ENCODE measurements around the gene TPCN2. TPM values are rescaled to one million over a fixed set of nuclear protein-coding genes. Genes with fewer than 3 reads are reported as not detected.

The TPCN2 gene
- total RNA-seq, 1 experiment from 2014 or later: 3.0 TPM

GRCh38 chr11:69057236-69057635, 8.5 kb downstream of the TPCN2 start:
- no peak for DNase-seq (ENCODE audit: low read depth)

- DNase-seq (ENCODE audit: low read depth): no peak
These were observed 9.1 kb downstream of the TPCN2 start for GRCh38 chr11:69057801-69058200.

GRCh38 chr11:69058511-69059270, 10.0 kb downstream of the TPCN2 start:
- DNase-seq (ENCODE audit: low read depth): no peak

- DNase-seq (ENCODE audit: low read depth): no peak
These were observed 10.7 kb downstream of the TPCN2 start for GRCh38 chr11:69059429-69059828.

- no peak for DNase-seq (ENCODE audit: low read depth)
These were observed 11.3 kb downstream of the TPCN2 start for GRCh38 chr11:69059985-69060384.

GRCh38 chr11:69060806-69061712, 12.3 kb downstream of the TPCN2 start:
- no peak for DNase-seq (ENCODE audit: low read depth)

GRCh38 chr11:69061713-69062053, 13.0 kb downstream of the TPCN2 start:
- no peak for DNase-seq (ENCODE audit: low read depth)

GRCh38 chr11:69062169-69062855, 13.6 kb downstream of the TPCN2 start:
- DNase-seq (ENCODE audit: low read depth): no peak

GRCh38 chr11:69062873-69063651, 14.3 kb downstream of the TPCN2 start:
- DNase-seq (ENCODE audit: low read depth): no peak

GRCh38 chr11:69063652-69064260, 15.0 kb downstream of the TPCN2 start:
- no peak for DNase-seq (ENCODE audit: low read depth)

GRCh38 chr11:69064394-69064957, 15.7 kb downstream of the TPCN2 start:
- no peak for DNase-seq (ENCODE audit: low read depth)

- DNase-seq (ENCODE audit: low read depth): no peak
These were observed 16.5 kb downstream of the TPCN2 start for GRCh38 chr11:69065147-69065710.

- no peak for DNase-seq (ENCODE audit: low read depth)
These were observed 17.7 kb downstream of the TPCN2 start for GRCh38 chr11:69066122-69067112.

GRCh38 chr11:69067200-69067599, 18.5 kb downstream of the TPCN2 start:
- DNase-seq (ENCODE audit: low read depth): no peak

GRCh38 chr11:69071086-69071800, 22.5 kb downstream of the TPCN2 start:
- no peak for DNase-seq (ENCODE audit: low read depth)

GRCh38 chr11:69071956-69072355, 23.2 kb downstream of the TPCN2 start:
- no peak for DNase-seq (ENCODE audit: low read depth)

- no peak for DNase-seq (ENCODE audit: low read depth)
These were observed 24.7 kb downstream of the TPCN2 start for GRCh38 chr11:69073469-69073868.

GRCh38 chr11:69074375-69075140, 25.8 kb downstream of the TPCN2 start:
- DNase-seq (ENCODE audit: low read depth): peak; percentile 10
